H1 (cell line): ENCODE data around the gene GPC3. TPM values are rescaled to one million over a fixed set of nuclear protein-coding genes. Genes with fewer than 3 reads are reported as not detected.

Experiments used
- ATF2 ChIP-seq: IDR thresholded peaks from 2 replicates; pipeline ENCODE4 v1.6.1; 2012; ENCODE audit warnings: low read length, inconsistent platforms
- CHD7 ChIP-seq: fragments of 300-600 bp; sonication (generic); IDR thresholded peaks from 2 replicates; pipeline ENCODE4 v1.7.1; 2012; ENCODE audit warnings: low read length, moderate library complexity, mild to moderate bottlenecking, inconsistent platforms; ENCODE audit not compliant: insufficient replicate concordance
- HDAC2 ChIP-seq, 2 experiments: fragments of 300-600 bp in 1 of 2; sonication (generic) in 1 of 2; IDR thresholded peaks; 2 replicates each; pipeline ENCODE4 v1.6.1; 2011 to 2012; ENCODE audit warnings: low read depth in 2 of 2, low read length in 2 of 2, mild to moderate bottlenecking in 2 of 2, moderate library complexity in 2 of 2, borderline replicate concordance in 1 of 2, inconsistent platforms in 1 of 2
- KDM1A ChIP-seq: fragments of 200-600, 300-600 bp; sonication (generic); IDR thresholded peaks from 2 replicates; pipeline ENCODE4 v1.7.1; 2016; ENCODE audit warnings: mild to moderate bottlenecking, low read length, borderline replicate concordance
- SIRT6 ChIP-seq: IDR thresholded peaks from one replicate; pipeline ENCODE4 v1.7.1; 2012; ENCODE audit warnings: low read length, inconsistent platforms
- polyA plus RNA-seq, 7 experiments: library from polyadenylated mRNA; depleted of rRNA in 3 of 7; stranded (reverse) in 5 of 7; unstranded in 2 of 7; fragments of >200 nt in 5 of 7; fragments of 200-250 nt in 2 of 7; gene quantifications; 1 replicate in 5 of 7; 2 replicates in 1 of 7; 4 replicates in 1 of 7; pipeline versions ENCODE4 v1.2.1 to v1.2.3, GENCODE V29; 2011 to 2013; ENCODE audit warnings: missing spikeins in 2 of 7, mixed read lengths in 2 of 7
- total RNA-seq: library from RNA; stranded (reverse); fragmentation: NEBNext Ultra II Directional; extraction: Animal tissue kit (Norgen Biotek cat#: 25700); gene quantifications from 2 replicates; pipeline ENCODE4 v1.2.1, GENCODE V29; 2021

GPC3 gene
- total and polyA plus RNA-seq, 2 of the 8 experiments (the other 6 are each of a cell fraction or from before 2014, with no cell fraction given), result 64.8 to 71.9 TPM

- TF ChIP-seq CHD7, result no peak
- TF ChIP-seq HDAC2 (IDR thresholded peaks at IDR 0.05; ENCODE audit: borderline replicate concordance in 1 of 2, low read depth in 2 of 2, low read length in 2 of 2), result peak in 1 of 2 experiments; percentile 91; a peak in 1 of 4 replicates
- no peak for TF ChIP-seq ATF2
- no peak for TF ChIP-seq SIRT6
- peak; percentile 90 for TF ChIP-seq KDM1A
Measured at GRCh38 chrX:133527825-133528224, 457.6 kb downstream of the GPC3 start (continued).
